K562 (cell line): ENCODE results near the gene TBC1D1. TPM values are rescaled to one million over a fixed set of nuclear protein-coding genes. Genes with fewer than 3 reads are reported as not detected.

Experiments used
- ATAC-seq: fragments of 200-7000 bp; cut with Tn5 transposase; 3 replicates; pipeline ENCODE4 v1.9.1; 2020; ENCODE audit warnings: moderate library complexity
- BruUV-seq: library from RNA; stranded (reverse); fragments of 400-500 nt; replicated peaks from 2 replicates; lab custom pipeline; 2021; lab: Mats Ljungman, UMichigan
- CTCF ChIA-PET: fragments of 300-600 bp; formaldehyde crosslinking; extraction: SDS; loops from one replicate; lab custom pipeline; 2021; ENCODE audit warnings: low intra/inter-chr PET ratio; lab: Yijun Ruan, JAX
- POLR2A ChIA-PET: fragments of 300-600, 350-650 bp; sonication (Branson Sonifier 250); formaldehyde crosslinking; extraction: SDS; loops from one replicate; lab custom pipeline; 2021; ENCODE audit warnings: antibody characterized with exemption, inconsistent platforms; lab: Yijun Ruan, JAX
- DNase-seq, 4 experiments: peaks; one replicate each; pipeline versions ENCODE4 v3.0.0 to v3.0.0-alpha.2; 2011 to 2018; ENCODE audit warnings: low spot score in 3 of 4, mixed read lengths in 3 of 4; ENCODE audit errors: extremely low read depth in 1 of 4
- FAIRE-seq: peaks from 2 replicates; lab custom pipeline; 2011; peaks lifted over from hg19 to GRCh38; lab: Jason Lieb, UNC
- H2AFZ ChIP-seq: 2 replicates; pipeline ENCODE4 v1.6.0; 2011; ENCODE audit warnings: low read depth, low read length, control low read depth, inconsistent platforms
- H3K27ac ChIP-seq: fragments of 200-600 bp; 3 replicates; pipeline ENCODE4 v1.8.0; 2011; ENCODE audit warnings: low read depth, mild to moderate bottlenecking, control low read depth, inconsistent platforms, low read length, moderate library complexity, mixed read lengths; ENCODE audit errors: extremely low read depth
- H3K27me3 ChIP-seq, 2 experiments: fragments of 300-600 bp in 1 of 2; 2 replicates in 1 of 2; 3 replicates in 1 of 2; pipeline versions ENCODE4 v1.6.0 to v1.8.0; 2011; ENCODE audit warnings: inconsistent platforms in 2 of 2, low read length in 2 of 2, mild to moderate bottlenecking in 1 of 2, mixed read lengths in 1 of 2, moderate library complexity in 1 of 2; ENCODE audit not compliant: control insufficient read depth in 2 of 2, insufficient read depth in 2 of 2
- H3K36me3 ChIP-seq: fragments of 300-600 bp; 3 replicates; pipeline ENCODE4 v1.8.0; 2011; ENCODE audit warnings: mild to moderate bottlenecking, low read length, inconsistent platforms; ENCODE audit not compliant: control insufficient read depth, insufficient read depth
- H3K4me1 ChIP-seq, 2 experiments: fragments of 200-600 bp in 1 of 2; replicated peaks in 1 of 2; 2 replicates in 1 of 2; 3 replicates in 1 of 2; pipeline versions ENCODE4 v1.5.1 to v1.8.0; 2011; ENCODE audit warnings: inconsistent platforms in 2 of 2, low read length in 2 of 2, mild to moderate bottlenecking in 1 of 2, mixed read lengths in 1 of 2, moderate library complexity in 1 of 2; ENCODE audit not compliant: control insufficient read depth in 2 of 2, insufficient read depth in 2 of 2
- H3K4me2 ChIP-seq: 2 replicates; pipeline ENCODE4 v1.6.1; 2011; ENCODE audit warnings: low read length, control low read depth, inconsistent platforms, mixed read lengths; ENCODE audit not compliant: insufficient read depth
- H3K4me3 ChIP-seq: fragments of 200-600 bp; sonication (generic), shearing (Covaris generic); 2 replicates; pipeline ENCODE4 v1.5.1; 2016; ENCODE audit warnings: control low read depth, inconsistent platforms
- H3K79me2 ChIP-seq: fragments of 200-600 bp; 3 replicates; pipeline ENCODE4 v1.8.0; 2011; ENCODE audit warnings: low read length, inconsistent platforms; ENCODE audit not compliant: control insufficient read depth, insufficient read depth
- H3K9ac ChIP-seq, 2 experiments: 2 replicates each; pipeline versions ENCODE4 v1.6.0 to v1.6.1; 2011; ENCODE audit warnings: low read depth in 2 of 2, low read length in 2 of 2, control low read depth in 1 of 2, inconsistent platforms in 1 of 2, mild to moderate bottlenecking in 1 of 2, mixed read lengths in 1 of 2; ENCODE audit not compliant: insufficient read depth in 1 of 2
- H3K9me1 ChIP-seq: one replicate; pipeline ENCODE4 v1.6.0; 2011; ENCODE audit warnings: inconsistent platforms, mild to moderate bottlenecking, low read length, moderate library complexity; ENCODE audit not compliant: control insufficient read depth, insufficient read depth
- H3K9me3 ChIP-seq: replicated peaks from 2 replicates; pipeline ENCODE4 v1.5.1; 2011; ENCODE audit warnings: low read depth, low read length, inconsistent platforms; ENCODE audit not compliant: control insufficient read depth, insufficient read depth
- H4K20me1 ChIP-seq: replicated peaks from 2 replicates; pipeline ENCODE4 v1.6.1; 2011; ENCODE audit warnings: low read length, inconsistent platforms, mixed read lengths; ENCODE audit not compliant: control insufficient read depth, insufficient read depth
- ATF1 ChIP-seq, 2 experiments: fragments of 450-650 bp in 1 of 2; IDR thresholded peaks; 2 replicates each; pipeline ENCODE4 v1.6.1; 2016; ENCODE audit warnings: missing compliant biosample characterization in 1 of 2, missing genetic modification characterization in 1 of 2
- ZNF316 ChIP-seq: fragments of 450-650 bp; IDR thresholded peaks from 2 replicates; pipeline ENCODE4 v1.6.1; 2016
- ZNF384 ChIP-seq: IDR thresholded peaks from 2 replicates; pipeline ENCODE4 v1.6.1; 2012; ENCODE audit warnings: low read depth, low read length, improper control_type of control experiment
- WGBS: fragments of 100-300 bp; shearing (Covaris generic); methylation state at CpG from one replicate; pipeline ENCODE4 v1.1.6; 2016; ENCODE audit warnings: low coverage, mixed read lengths; ENCODE audit not compliant: insufficient coverage; ENCODE audit errors: missing lambda C conversion rate; 5-methylcytosine and 5-hydroxymethylcytosine counted together
- in situ Hi-C: fragments of 300-500 bp; cut with MboI; formaldehyde crosslinking; loops from 4 replicates; pipeline ENCODE4 v1.15.0; 2018; ENCODE audit warnings: inconsistent platforms, mixed read lengths
- intact Hi-C: fragments of 100-400 bp; cut with micrococcal nuclease; formaldehyde crosslinking; loops from 2 replicates; pipeline ENCODE4 v1.14.2; 2022
- polyA plus RNA-seq, 8 experiments: library from polyadenylated mRNA; depleted of rRNA in 4 of 8; stranded (reverse) in 5 of 8; unstranded in 3 of 8; fragments of >200 nt; fragmentation: Nextera tagmentation in 2 of 8; fragmentation: Illumina TruSeq in 1 of 8; extraction: Ambion mirVana in 2 of 8; extraction: Trizol in 1 of 8; gene quantifications; 2 replicates each; pipeline versions ENCODE4 v1.2.1 to v1.2.3, GENCODE V29; 2011 to 2014; ENCODE audit warnings: inconsistent platforms in 1 of 8, missing spikeins in 1 of 8
- total RNA-seq, 7 experiments: library from RNA; depleted of rRNA in 6 of 7; stranded (reverse); fragments of >200 nt in 6 of 7; fragmentation: Illumina TruSeq in 2 of 7; extraction: Trizol in 2 of 7; gene quantifications; 2 replicates each; pipeline versions ENCODE4 v1.2.1 to v1.2.3, GENCODE V29; 2011 to 2021; ENCODE audit warnings: low replicate concordance in 1 of 7
- TF ChIP-seq, protein P1 (sequence below): fragments of 250-450 bp; sonication (Bioruptor Pico); IDR thresholded peaks from 2 replicates; pipeline ENCODE4 v1.8.0; 2022; ENCODE audit warnings: inconsistent platforms

Gene TBC1D1
- total and polyA plus RNA-seq, 9 of the 15 experiments (the other 6 are each of a cell fraction or from before 2014, with no cell fraction given) = 0.59 to 14.2 (median 8.8) TPM

DNA sequence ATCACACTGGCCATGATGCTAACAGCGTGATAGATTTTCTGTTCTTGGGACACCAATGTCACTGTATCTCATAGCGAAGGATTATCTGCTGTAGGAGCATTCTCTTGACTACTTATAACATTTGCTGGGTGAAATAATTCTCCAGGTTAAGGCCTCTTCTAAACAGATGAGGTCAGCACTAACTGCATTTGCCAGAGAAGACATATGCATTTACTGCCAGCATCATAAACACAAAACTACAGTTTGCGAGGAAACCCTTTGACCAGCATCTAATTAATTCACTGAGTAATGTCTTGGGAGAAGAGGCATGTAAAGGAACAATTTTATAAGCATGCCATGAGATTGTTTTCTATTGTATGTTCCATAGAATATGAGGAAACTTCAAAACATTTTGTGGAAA, 13.9 kb downstream of the TBC1D1 start:
- Histone ChIP-seq H4K20me1 (no peaks in the 10 kb centered on the region), H2AFZ (no peak overlapping the region), H3K4me2 (no peak overlapping the region), H3K36me3 (no peaks in the 10 kb centered on the region), H3K9me1 (no peaks in the 10 kb centered on the region), H3K4me3 (no peak overlapping the region), H3K4me1 (peaks cover 0 to 1% of the 10 kb centered on the region in 2 experiments; a peak in 1 of 5 replicates), H3K27ac (no peak overlapping the region), H3K27me3 (peaks cover 27 to 34% of the 10 kb centered on the region in 2 experiments), H3K9me3 (no peaks in the 10 kb centered on the region), H3K79me2 (no peaks in the 10 kb centered on the region), H3K9ac (no peak overlapping the region)
- no peak for FAIRE-seq
- TF ChIP-seq ZNF316 (peak; percentile 16; the same call in 1 of the 2 replicates), ZNF384 (no peak), ATF1 (CRISPR knock-in tag; IDR thresholded peaks at IDR 0.05) (no peak), ATF1 (tag; IDR thresholded peaks at IDR 0.05) (no peak)
- TF ChIP-seq, protein P1, sequence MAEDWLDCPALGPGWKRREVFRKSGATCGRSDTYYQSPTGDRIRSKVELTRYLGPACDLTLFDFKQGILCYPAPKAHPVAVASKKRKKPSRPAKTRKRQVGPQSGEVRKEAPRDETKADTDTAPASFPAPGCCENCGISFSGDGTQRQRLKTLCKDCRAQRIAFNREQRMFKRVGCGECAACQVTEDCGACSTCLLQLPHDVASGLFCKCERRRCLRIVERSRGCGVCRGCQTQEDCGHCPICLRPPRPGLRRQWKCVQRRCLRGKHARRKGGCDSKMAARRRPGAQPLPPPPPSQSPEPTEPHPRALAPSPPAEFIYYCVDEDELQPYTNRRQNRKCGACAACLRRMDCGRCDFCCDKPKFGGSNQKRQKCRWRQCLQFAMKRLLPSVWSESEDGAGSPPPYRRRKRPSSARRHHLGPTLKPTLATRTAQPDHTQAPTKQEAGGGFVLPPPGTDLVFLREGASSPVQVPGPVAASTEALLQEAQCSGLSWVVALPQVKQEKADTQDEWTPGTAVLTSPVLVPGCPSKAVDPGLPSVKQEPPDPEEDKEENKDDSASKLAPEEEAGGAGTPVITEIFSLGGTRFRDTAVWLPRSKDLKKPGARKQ (CRISPR knock-in tag) = no peak
- no peak for ATAC-seq
- no peak for DNase-seq
- intact Hi-C loops (no loop called here), in situ Hi-C loops (no loop called here)
- BruUV-seq = no TSS peak
- ChIA-PET POLR2A (no interaction called here), CTCF (no interaction called here)
- WGBS = 2% methylated on average over 3 of the region's 3 CpGs
